Thoracic aorta (tissue), 2 donors: ENCODE data around the gene MAEA. TPM values are rescaled to one million over a fixed set of nuclear protein-coding genes. Genes with fewer than 3 reads are reported as not detected.

Experiments
- ATAC-seq: fragments of 150-250 bp; one replicate; pipeline ENCODE4 v1.8.0; 2017; ENCODE audit warnings: low read depth; ENCODE audit not compliant: insufficient number of reproducible peaks, low FRiP score
- DNase-seq: peaks from one replicate; pipeline ENCODE4 v3.0.0-alpha.2; 2020; ENCODE audit warnings: low spot score
- H3K27ac ChIP-seq, 2 donors: fragments of 200-600 bp; sonication (generic); 1 replicate in 1 of 2; 2 replicates in 1 of 2; pipeline ENCODE4 v1.5.1; 2016; ENCODE audit warnings: mild to moderate bottlenecking in 2 of 2, moderate library complexity in 2 of 2
- H3K27me3 ChIP-seq: fragments of 200-600 bp; sonication (generic); replicated peaks from 2 replicates; pipeline ENCODE4 v1.6.0; 2016; ENCODE audit warnings: mild to moderate bottlenecking; ENCODE audit not compliant: insufficient read depth
- H3K36me3 ChIP-seq: fragments of 200-600 bp; sonication (generic); one replicate; pipeline ENCODE4 v1.5.1; 2016
- H3K4me1 ChIP-seq, 2 donors: fragments of 200-600 bp; sonication (generic); 1 replicate in 1 of 2; 2 replicates in 1 of 2; pipeline versions ENCODE4 v1.5.1 to v1.6.0; 2016; ENCODE audit warnings: low read depth in 2 of 2, mild to moderate bottlenecking in 1 of 2; ENCODE audit not compliant: control insufficient read depth in 1 of 2
- H3K4me3 ChIP-seq: fragments of 200-600 bp; sonication (generic); 2 replicates; pipeline ENCODE4 v1.5.1; 2016; ENCODE audit warnings: mild to moderate bottlenecking
- H3K9me3 ChIP-seq: fragments of 200-600 bp; sonication (generic); 2 replicates; pipeline ENCODE4 v1.5.1; 2016
- total RNA-seq, 2 donors: library from RNA; depleted of rRNA; stranded (reverse); fragments of >200 nt; gene quantifications; one replicate each; pipeline versions ENCODE4 v1.1.0 to v1.2.3, GENCODE V29; 2016
- TF ChIP-seq, protein P1 (sequence below): fragments of 200-600 bp; sonication (generic); IDR thresholded peaks from one replicate; pipeline ENCODE4 v1.5.1; 2019; ENCODE audit warnings: antibody characterized with exemption

Gene MAEA
- total RNA-seq, 2 donors from 2014 or later, result 53.7 to 83.8 TPM

DNA sequence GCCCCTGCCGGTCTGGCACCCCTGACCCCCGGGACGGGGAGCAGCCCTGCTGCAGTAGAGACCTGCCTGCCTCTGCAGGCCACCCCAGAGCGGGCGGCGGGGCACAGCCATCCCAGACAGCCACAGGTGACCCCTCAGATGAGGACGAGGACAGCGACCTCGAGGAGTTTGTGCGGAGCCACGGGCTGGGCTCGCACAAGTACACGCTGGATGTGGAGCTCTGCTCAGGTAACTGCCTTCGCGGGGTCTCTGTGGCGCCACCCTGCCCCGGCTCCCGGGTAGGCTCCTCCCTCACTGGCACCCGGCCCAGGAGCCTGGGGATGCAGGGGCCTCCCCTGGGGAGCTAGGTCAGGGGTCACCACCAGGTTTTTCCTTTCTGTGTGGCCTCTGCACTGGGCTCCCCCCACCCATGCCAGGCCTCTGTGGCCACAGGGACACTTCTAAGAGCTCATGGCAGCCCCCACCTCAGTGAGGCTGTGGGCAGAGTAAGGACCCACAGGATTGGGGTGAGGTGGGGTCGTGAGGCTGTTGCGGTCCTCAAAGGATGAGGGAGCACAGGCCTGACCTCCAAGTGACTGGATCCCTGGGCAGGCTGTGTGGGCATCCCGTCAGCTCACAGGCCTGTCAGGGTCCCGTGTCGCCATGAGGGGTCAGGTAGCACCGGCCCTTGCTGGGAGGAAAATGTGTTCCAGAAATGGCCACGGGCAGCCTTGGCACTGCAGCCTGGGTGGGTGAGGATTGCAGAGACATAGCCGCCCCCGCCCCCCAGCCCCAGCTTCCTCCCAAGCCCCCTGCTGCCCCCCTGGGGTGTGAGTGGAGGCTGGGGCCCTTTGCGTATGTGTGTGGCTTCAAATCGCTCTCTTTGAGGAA is 63.7 kb downstream of the MAEA start:
- Histone ChIP-seq H3K4me3 (no peak overlapping the region), H3K27me3 (no peaks in the 10 kb centered on the region), H3K9me3 (no peaks in the 10 kb centered on the region), H3K4me1 (peaks cover under 1 to 9% of the 10 kb centered on the region in 2 donors), H3K27ac (no peak overlapping the region), H3K36me3 (peaks cover 19% of the 10 kb centered on the region)
- no peak for ATAC-seq
- TF ChIP-seq, protein P1, sequence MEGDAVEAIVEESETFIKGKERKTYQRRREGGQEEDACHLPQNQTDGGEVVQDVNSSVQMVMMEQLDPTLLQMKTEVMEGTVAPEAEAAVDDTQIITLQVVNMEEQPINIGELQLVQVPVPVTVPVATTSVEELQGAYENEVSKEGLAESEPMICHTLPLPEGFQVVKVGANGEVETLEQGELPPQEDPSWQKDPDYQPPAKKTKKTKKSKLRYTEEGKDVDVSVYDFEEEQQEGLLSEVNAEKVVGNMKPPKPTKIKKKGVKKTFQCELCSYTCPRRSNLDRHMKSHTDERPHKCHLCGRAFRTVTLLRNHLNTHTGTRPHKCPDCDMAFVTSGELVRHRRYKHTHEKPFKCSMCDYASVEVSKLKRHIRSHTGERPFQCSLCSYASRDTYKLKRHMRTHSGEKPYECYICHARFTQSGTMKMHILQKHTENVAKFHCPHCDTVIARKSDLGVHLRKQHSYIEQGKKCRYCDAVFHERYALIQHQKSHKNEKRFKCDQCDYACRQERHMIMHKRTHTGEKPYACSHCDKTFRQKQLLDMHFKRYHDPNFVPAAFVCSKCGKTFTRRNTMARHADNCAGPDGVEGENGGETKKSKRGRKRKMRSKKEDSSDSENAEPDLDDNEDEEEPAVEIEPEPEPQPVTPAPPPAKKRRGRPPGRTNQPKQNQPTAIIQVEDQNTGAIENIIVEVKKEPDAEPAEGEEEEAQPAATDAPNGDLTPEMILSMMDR, result no peak
- no peak for DNase-seq

GRCh38 chr4:1354136-1354982 is 64.7 kb downstream of the MAEA start:
- Histone ChIP-seq H3K27ac (no peak overlapping the region), H3K36me3 (peaks cover 26% of the 10 kb centered on the region), H3K27me3 (no peaks in the 10 kb centered on the region), H3K4me3 (no peak overlapping the region), H3K9me3 (no peaks in the 10 kb centered on the region), H3K4me1 (peaks cover 0 to 4% of the 10 kb centered on the region in 2 donors)
- no peak for ATAC-seq
- DNase-seq, result no peak
- TF ChIP-seq, protein P1, result no peak

- H3K27me3 ChIP-seq, result no peaks in the 10 kb centered on the region
- no peak for ATAC-seq
- TF ChIP-seq, protein P1, result no peak
- H3K4me1 ChIP-seq, result peaks cover 0 to 4% of the 10 kb centered on the region in 2 donors
- H3K4me3 ChIP-seq, result no peak overlapping the region
- DNase-seq, result no peak
- H3K9me3 ChIP-seq, result no peaks in the 10 kb centered on the region
- H3K27ac ChIP-seq, result no peak overlapping the region
- H3K36me3 ChIP-seq, result peaks cover 26% of the 10 kb centered on the region
These were observed 65.2 kb downstream of the MAEA start for GRCh38 chr4:1354983-1355275.

DNA sequence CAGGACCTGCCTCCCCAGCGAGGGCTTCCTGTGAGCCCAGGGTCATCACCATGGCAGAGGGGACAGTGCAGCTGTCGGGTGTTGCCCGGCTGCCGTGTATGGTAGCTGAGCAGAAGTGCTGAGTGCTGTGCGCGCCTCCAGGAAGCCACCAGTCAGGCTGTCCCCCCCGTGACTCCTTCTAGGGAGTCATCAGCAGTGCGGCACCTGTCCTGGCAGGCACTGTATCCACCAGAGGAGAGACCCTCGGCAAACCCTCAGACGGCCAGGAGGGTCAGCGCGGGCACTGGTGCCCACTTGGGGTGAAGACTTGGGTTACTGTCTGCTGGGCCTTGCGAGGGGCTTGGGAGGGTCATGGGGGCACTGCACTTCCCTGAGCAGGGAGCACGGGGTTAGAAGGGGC is 65.7 kb downstream of the MAEA start:
- Histone ChIP-seq H3K27me3 (no peaks in the 10 kb centered on the region), H3K4me1 (peaks cover 0 to 4% of the 10 kb centered on the region in 2 donors), H3K36me3 (peaks cover 26% of the 10 kb centered on the region), H3K4me3 (no peak overlapping the region), H3K27ac (no peak overlapping the region), H3K9me3 (no peaks in the 10 kb centered on the region)
- no peak for ATAC-seq
- no peak for DNase-seq
- TF ChIP-seq, protein P1, result no peak
